Smooth muscle cell (in vitro differentiated cells): ENCODE data around the gene EBLN2. TPM values are rescaled to one million over a fixed set of nuclear protein-coding genes. Genes with fewer than 3 reads are reported as not detected.

Source experiments
- DNase-seq: peaks from one replicate; lab custom pipeline; 2025; ENCODE audit not compliant: unreplicated experiment; lab: John Stamatoyannopoulos, UW
- H2AFZ ChIP-seq: fragments of 200-600 bp; sonication (generic); 2 replicates; pipeline ENCODE4 v1.6.0; 2016; ENCODE audit warnings: antibody characterized with exemption, low read depth, mild to moderate bottlenecking
- H3F3A ChIP-seq: fragments of 200-600 bp; sonication (generic); 2 replicates; pipeline ENCODE4 v1.6.0; 2017; ENCODE audit warnings: antibody characterized with exemption, low read depth
- H3K27ac ChIP-seq: fragments of 200-600 bp; sonication (generic); 2 replicates; pipeline ENCODE4 v1.5.1; 2016; ENCODE audit warnings: low read depth, mild to moderate bottlenecking
- H3K27me3 ChIP-seq: fragments of 200-600 bp; sonication (generic); 2 replicates; pipeline ENCODE4 v1.6.1; 2016; ENCODE audit warnings: low read depth, mild to moderate bottlenecking
- H3K36me3 ChIP-seq: fragments of 200-600 bp; sonication (generic); 2 replicates; pipeline ENCODE4 v1.5.1; 2016; ENCODE audit warnings: low read depth
- H3K4me1 ChIP-seq: fragments of 200-600 bp; sonication (generic); 2 replicates; pipeline ENCODE4 v1.5.1; 2016; ENCODE audit warnings: low read depth
- H3K4me2 ChIP-seq: fragments of 200-600 bp; sonication (generic); 2 replicates; pipeline ENCODE4 v1.6.0; 2016; ENCODE audit warnings: mild to moderate bottlenecking
- H3K4me3 ChIP-seq: fragments of 200-600 bp; sonication (generic); 2 replicates; pipeline ENCODE4 v1.5.1; 2016; ENCODE audit warnings: mild to moderate bottlenecking
- H3K79me2 ChIP-seq: fragments of 200-600 bp; sonication (generic); 2 replicates; pipeline ENCODE4 v1.6.0; 2016; ENCODE audit warnings: low read depth, mild to moderate bottlenecking
- H3K9ac ChIP-seq: fragments of 200-600 bp; sonication (generic); 2 replicates; pipeline ENCODE4 v1.6.0; 2016; ENCODE audit warnings: low read depth
- H3K9me3 ChIP-seq: fragments of 200-600 bp; sonication (generic); replicated peaks from 2 replicates; pipeline ENCODE4 v1.5.1; 2016; ENCODE audit warnings: low read depth
- H4K20me1 ChIP-seq: fragments of 200-600 bp; sonication (generic); 2 replicates; pipeline ENCODE4 v1.6.0; 2016; ENCODE audit warnings: low read depth
- CTCF ChIP-seq: fragments of 200-600 bp; sonication (generic); IDR thresholded peaks from 2 replicates; pipeline ENCODE4 v1.5.1; 2017; ENCODE audit warnings: borderline replicate concordance, mild to moderate bottlenecking, antibody characterized with exemption; ENCODE audit not compliant: insufficient read depth, poor library complexity, severe bottlenecking
- WGBS: methylation state at CpG from one replicate; pipeline ENCODE4 v1.1.7; 2016; ENCODE audit warnings: low lambda C conversion rate; 5-methylcytosine and 5-hydroxymethylcytosine counted together
- polyA plus RNA-seq: library from polyadenylated mRNA; unstranded; fragments of >200 nt; fragmentation: Nextera tagmentation; extraction: Ambion mirVana; gene quantifications from 2 replicates; pipeline ENCODE4 v1.2.1, GENCODE V29; 2016
- total RNA-seq: library from RNA; depleted of rRNA; stranded (reverse); fragments of >200 nt; gene quantifications from 2 replicates; pipeline ENCODE4 v1.2.3, GENCODE V29; 2014

The EBLN2 gene
- total and polyA plus RNA-seq, 2 experiments from 2014 or later: 2.9 to 5.5 TPM

- H4K20me1 ChIP-seq: peaks cover 91% of the 10 kb centered on the region
- peaks cover 9% of the 10 kb centered on the region for H3K4me1 ChIP-seq
- no peak overlapping the region for H3K4me2 ChIP-seq
- H3K36me3 ChIP-seq: no peaks in the 10 kb centered on the region
- no peaks in the 10 kb centered on the region for H3K79me2 ChIP-seq
- no peak for DNase-seq
- no peaks in the 10 kb centered on the region for H3K27me3 ChIP-seq
- H3F3A ChIP-seq: peaks cover 7% of the 10 kb centered on the region
- H2AFZ ChIP-seq: no peak overlapping the region
- no peak overlapping the region for H3K9ac ChIP-seq
- H3K27ac ChIP-seq: peak overlapping the region; percentile 14
- 76% methylated on average over 6 of the region's 6 CpGs for WGBS
- H3K9me3 ChIP-seq: no peaks in the 10 kb centered on the region
- H3K4me3 ChIP-seq: no peak overlapping the region
- no peak for TF ChIP-seq CTCF
These were observed 16.1 kb upstream of the EBLN2 start for GRCh38 chr3:73045391-73045790.

GRCh38 chr3:73046195-73046594 is 15.3 kb upstream of the EBLN2 start:
- H3K4me3 ChIP-seq: no peak overlapping the region
- no peaks in the 10 kb centered on the region for H3K27me3 ChIP-seq
- peak overlapping the region; percentile 7 for H3K27ac ChIP-seq
- DNase-seq: no peak
- H3K9me3 ChIP-seq: no peaks in the 10 kb centered on the region
- TF ChIP-seq CTCF: no peak
- no peak overlapping the region for H3K4me2 ChIP-seq
- H2AFZ ChIP-seq: no peak overlapping the region
- peaks cover 9% of the 10 kb centered on the region for H3K4me1 ChIP-seq
- H4K20me1 ChIP-seq: peaks cover 83% of the 10 kb centered on the region
- H3K36me3 ChIP-seq: no peaks in the 10 kb centered on the region
- 39% methylated on average over 2 of the region's 2 CpGs for WGBS
- peaks cover 7% of the 10 kb centered on the region for H3F3A ChIP-seq
- no peaks in the 10 kb centered on the region for H3K79me2 ChIP-seq
- no peak overlapping the region for H3K9ac ChIP-seq

GRCh38 chr3:73049319-73049718 is 12.1 kb upstream of the EBLN2 start:
- no peak overlapping the region for H3K27ac ChIP-seq
- peaks cover 4% of the 10 kb centered on the region for H3F3A ChIP-seq
- H3K4me2 ChIP-seq: no peak overlapping the region
- TF ChIP-seq CTCF: no peak
- no peak for DNase-seq
- H3K9ac ChIP-seq: no peak overlapping the region
- no peaks in the 10 kb centered on the region for H3K27me3 ChIP-seq
- H3K4me1 ChIP-seq: peaks cover 6% of the 10 kb centered on the region
- H3K4me3 ChIP-seq: no peak overlapping the region
- H3K79me2 ChIP-seq: no peaks in the 10 kb centered on the region
- peaks cover 52% of the 10 kb centered on the region for H4K20me1 ChIP-seq
- H3K9me3 ChIP-seq: no peaks in the 10 kb centered on the region
- no peak overlapping the region for H2AFZ ChIP-seq
- whole genome bisulfite sequencing: 97% methylated on average over 10 of the region's 10 CpGs
- no peaks in the 10 kb centered on the region for H3K36me3 ChIP-seq

- Histone ChIP-seq H4K20me1 (peaks cover 16% of the 10 kb centered on the region), H3K9ac (no peak overlapping the region), H3F3A (peaks cover 3% of the 10 kb centered on the region), H3K4me3 (no peak overlapping the region), H3K36me3 (no peaks in the 10 kb centered on the region), H3K27me3 (no peaks in the 10 kb centered on the region), H3K4me1 (no peaks in the 10 kb centered on the region), H3K27ac (peak overlapping the region; percentile 1), H3K4me2 (no peak overlapping the region), H2AFZ (no peak overlapping the region), H3K79me2 (peaks cover 21% of the 10 kb centered on the region), H3K9me3 (no peaks in the 10 kb centered on the region)
- no peak for DNase-seq
- WGBS: 61% methylated on average over 2 of the region's 2 CpGs
- TF ChIP-seq CTCF: no peak
These were observed 8.6 kb upstream of the EBLN2 start for GRCh38 chr3:73052857-73053256.
